ENCODE data around the gene GGCX. TPM values are rescaled to one million over a fixed set of nuclear protein-coding genes. Genes with fewer than 3 reads are reported as not detected.

Gene GGCX
- total and polyA plus RNA-seq, 2 of the 13 experiments (the other 11 are each of a cell fraction or from before 2014, with no cell fraction given): 72.5 to 103 TPM

DNA sequence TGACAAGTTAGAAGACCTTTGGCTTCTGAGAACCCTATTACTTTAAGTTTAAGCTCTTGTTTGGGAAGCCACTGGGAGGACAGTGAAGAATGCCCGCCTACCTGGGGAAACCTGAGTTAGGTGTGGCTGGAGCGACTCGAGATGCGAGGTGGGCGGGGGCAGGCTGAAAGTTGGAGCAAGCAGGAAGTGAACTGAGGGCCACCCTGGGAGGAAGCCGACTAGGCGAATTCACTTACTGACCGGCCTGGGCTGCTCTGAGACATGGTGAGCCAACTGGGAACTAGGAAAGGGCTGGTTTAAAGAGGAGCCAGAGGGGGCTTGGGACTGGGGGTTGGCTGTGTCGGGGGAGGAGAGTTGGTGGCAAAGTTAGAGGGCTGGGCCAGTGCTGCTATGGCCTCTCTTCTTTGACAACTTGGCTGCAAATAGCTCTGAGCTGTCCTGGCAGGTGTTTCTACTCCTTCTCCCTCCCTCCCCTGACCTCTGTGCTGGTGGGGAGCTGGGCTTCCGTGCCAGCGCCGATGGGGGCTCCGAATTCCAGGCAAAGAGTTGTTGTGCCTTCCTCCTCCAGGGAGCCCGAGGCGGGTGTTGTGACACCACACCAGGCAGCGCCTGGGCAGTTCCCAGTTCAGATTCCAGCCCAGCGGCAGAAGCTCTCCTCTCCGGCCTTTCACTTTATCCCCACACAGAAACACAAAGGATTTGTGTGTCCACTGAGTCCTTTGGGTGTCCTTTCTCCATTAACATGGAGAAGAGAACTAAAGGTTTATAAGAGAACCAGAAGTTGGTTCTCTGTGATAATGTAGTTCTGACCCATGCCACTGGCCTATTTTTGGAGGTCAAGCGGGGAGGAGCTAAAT is 16.3 kb upstream of the GGCX start, which contains the start of gene VAMP8 (continued):
- TF ChIP-seq RNF219 (CRISPR knock-in tag; IDR thresholded peaks at IDR 0.05) (0 out of 2 replicates have a peak, but pooled peaks have one; percentile 59), NR2F6 (IDR thresholded peaks at IDR 0.05) (no peak; the same call in 1 of the 2 replicates), NR2F6 (CRISPR knock-in tag; IDR thresholded peaks at IDR 0.05) (no peak), MAFK (conservative IDR thresholded peaks at IDR 0.05 in 1 of 2, IDR thresholded peaks at IDR 0.05 in 1 of 2; ENCODE audit: low read length in 2 of 2) (no peak), CC2D1A (CRISPR knock-in tag; IDR thresholded peaks at IDR 0.05) (no peak), MED13 (CRISPR knock-in tag; IDR thresholded peaks at IDR 0.05) (no peak), KMT2A (CRISPR knock-in tag; IDR thresholded peaks at IDR 0.05) (peak; percentile 55; the same call in 1 of the 2 replicates), NFYB (CRISPR knock-in tag; IDR thresholded peaks at IDR 0.05) (no peak), FOXA3 (CRISPR knock-in tag; IDR thresholded peaks at IDR 0.05) (no peak), ARHGAP35 (CRISPR knock-in tag; IDR thresholded peaks at IDR 0.05; ENCODE audit: borderline replicate concordance) (no peak), SIN3B (IDR thresholded peaks at IDR 0.05; ENCODE audit: low read length) (no peak), ZFP91 (CRISPR knock-in tag; IDR thresholded peaks at IDR 0.05; ENCODE audit: borderline replicate concordance) (peak; percentile 50; the same call in 1 of the 2 replicates), SOX13 (IDR thresholded peaks at IDR 0.05) (no peak), SOX13 (CRISPR knock-in tag; conservative IDR thresholded peaks at IDR 0.05 in 1 of 2, IDR thresholded peaks at IDR 0.05 in 1 of 2) (no peak), GPBP1L1 (CRISPR knock-in tag; IDR thresholded peaks at IDR 0.05) (no peak), DMAP1 (CRISPR knock-in tag; IDR thresholded peaks at IDR 0.05) (peak; percentile 58; the same call in 1 of the 2 replicates), ZBTB49 (CRISPR knock-in tag; IDR thresholded peaks at IDR 0.05; ENCODE audit: borderline replicate concordance) (no peak), TAF1 (CRISPR knock-in tag; IDR thresholded peaks at IDR 0.05) (peak; percentile 46; the same call in 1 of the 2 replicates)
- TF ChIP-seq, protein P1, sequence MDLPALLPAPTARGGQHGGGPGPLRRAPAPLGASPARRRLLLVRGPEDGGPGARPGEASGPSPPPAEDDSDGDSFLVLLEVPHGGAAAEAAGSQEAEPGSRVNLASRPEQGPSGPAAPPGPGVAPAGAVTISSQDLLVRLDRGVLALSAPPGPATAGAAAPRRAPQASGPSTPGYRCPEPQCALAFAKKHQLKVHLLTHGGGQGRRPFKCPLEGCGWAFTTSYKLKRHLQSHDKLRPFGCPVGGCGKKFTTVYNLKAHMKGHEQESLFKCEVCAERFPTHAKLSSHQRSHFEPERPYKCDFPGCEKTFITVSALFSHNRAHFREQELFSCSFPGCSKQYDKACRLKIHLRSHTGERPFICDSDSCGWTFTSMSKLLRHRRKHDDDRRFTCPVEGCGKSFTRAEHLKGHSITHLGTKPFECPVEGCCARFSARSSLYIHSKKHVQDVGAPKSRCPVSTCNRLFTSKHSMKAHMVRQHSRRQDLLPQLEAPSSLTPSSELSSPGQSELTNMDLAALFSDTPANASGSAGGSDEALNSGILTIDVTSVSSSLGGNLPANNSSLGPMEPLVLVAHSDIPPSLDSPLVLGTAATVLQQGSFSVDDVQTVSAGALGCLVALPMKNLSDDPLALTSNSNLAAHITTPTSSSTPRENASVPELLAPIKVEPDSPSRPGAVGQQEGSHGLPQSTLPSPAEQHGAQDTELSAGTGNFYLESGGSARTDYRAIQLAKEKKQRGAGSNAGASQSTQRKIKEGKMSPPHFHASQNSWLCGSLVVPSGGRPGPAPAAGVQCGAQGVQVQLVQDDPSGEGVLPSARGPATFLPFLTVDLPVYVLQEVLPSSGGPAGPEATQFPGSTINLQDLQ (CRISPR knock-in tag; IDR thresholded peaks at IDR 0.05): no peak

Measured in HepG2 (cell line).